GM21723 (cell line): ENCODE data around the gene COQ4.
"Not testable (repeated sequence)": the region's sequence is repeated elsewhere in the genome, so short reads cannot be mapped to it uniquely, and the experiment has no call there.

ENCODE experiments used
- ATAC-seq: cut with Tn5 transposase; IDR thresholded peaks from one replicate; pipeline ENCODE4 v1.9.1; 2021; ENCODE audit warnings: mild to moderate bottlenecking, moderate library complexity; ENCODE audit not compliant: unreplicated experiment

COQ4 gene

DNA sequence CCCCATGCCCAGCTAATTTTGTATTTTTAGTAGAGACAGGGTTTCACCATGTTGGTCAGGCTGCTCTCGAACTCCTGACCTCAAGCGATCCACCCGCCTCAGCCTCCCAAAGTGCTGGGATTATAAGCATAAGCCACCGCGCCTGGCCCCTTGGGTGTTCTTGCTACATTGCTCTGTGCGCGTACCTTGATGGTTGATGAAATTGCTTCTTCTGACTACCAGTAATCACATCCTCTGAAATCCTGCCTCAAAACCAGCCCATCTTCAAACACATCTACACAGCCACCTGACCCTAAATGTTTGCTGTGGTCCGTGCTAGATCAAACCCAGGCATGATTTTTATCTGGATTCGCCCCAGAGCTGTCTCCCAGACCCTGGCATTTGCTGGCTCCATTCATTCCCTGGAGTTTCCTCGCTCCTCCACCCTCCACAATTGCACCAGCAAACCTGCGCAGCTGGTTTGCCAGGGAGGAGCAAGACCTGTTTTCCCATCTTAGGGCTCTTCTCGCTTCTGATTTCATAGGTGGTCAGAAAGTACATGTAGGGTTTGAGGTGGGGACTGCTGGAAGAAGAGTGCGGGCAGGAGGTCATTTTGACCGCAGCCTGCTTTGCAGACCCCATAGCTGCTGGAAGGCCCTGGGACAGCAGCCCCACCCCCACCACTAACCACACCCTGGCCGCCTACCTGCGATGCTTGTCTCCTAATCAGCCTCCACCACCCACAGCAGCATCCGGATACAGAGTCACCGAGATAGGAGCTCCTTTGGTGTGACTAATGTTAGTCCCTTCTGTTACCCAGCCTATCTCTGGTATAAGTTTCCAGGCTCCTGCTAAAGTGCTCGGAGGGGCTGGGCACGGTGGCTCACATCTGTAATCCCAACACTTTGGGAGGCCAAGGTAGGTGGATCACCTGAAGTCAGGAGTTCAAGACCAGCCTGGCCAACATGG is 23.8 kb upstream of the COQ4 start:
- no peak for ATAC-seq

DNA sequence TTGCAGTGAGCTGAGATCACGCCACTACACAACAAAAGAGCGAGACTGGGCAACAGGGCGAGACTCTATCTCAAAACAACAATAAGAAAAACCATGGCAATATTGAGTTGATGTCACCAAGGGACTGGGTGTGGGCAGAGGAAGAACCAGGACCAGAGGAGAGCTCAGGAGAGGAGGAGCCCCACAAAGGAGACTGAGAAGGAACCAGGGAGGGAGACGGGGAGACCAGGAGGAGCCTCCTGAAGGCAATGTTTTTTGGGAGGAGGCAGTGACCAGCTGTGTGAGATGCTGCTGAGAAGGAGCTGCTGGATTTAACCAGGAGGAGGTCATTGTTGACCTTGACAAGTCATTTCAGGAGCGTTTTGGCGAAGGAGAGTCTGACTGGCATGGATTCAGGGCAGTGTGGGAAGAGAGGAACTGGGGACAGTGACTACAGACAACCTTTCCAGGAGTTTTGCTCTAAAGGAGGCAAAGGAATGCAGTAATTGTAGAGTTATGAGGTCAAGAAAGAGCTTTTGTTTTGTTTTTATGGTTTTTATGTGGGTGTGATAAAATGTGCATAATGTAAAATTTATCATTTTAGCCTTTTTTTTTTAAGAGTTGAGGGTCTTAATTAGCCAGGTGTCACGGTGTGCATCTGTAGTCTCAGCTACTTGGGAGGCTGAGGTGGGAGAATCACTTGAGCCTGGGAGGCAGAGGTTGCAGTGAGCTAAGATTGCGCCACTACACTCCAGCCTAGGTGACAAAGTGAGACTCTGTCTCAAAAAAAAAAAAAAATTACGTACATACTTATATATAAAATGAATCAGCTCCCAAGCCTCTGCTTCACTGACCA is 18.3 kb upstream of the COQ4 start:
- no peak for ATAC-seq

DNA sequence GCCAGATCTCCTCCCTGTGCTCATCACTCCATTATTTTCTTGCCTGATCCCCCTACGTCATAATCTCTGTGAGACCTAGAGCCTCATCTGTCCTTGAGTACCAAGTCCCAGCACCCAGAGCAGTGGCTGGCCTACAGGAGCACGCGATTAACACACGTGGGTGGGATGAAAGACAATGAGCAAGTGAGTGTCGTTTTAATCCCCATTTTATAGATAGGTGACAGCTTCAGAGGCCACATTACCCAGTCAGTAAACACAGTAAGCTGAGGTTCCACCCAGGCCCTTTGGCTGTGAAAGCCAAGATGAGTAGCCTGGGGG is 17.7 kb upstream of the COQ4 start:
- no peak for ATAC-seq

DNA sequence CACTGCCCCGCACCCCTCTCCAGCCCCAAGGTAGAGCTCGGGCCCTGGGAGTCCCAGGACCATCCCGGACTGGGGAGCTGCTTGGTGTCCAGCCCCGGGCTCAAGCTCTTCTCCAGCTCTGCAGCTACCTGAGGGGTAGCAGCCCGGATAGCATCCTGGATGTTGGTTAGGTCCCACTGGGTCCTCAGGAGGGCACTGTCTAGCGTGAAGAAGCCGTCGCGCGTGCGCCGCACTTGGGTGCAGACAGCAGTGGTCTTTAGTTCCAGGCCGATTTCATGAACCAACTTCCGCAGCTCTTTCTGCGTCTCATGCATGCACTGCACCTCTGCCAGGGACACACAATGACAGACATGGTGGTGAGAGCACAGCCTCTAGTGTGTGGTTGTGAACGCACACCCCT is 13.1 kb upstream of the COQ4 start:
- ATAC-seq = no peak

DNA sequence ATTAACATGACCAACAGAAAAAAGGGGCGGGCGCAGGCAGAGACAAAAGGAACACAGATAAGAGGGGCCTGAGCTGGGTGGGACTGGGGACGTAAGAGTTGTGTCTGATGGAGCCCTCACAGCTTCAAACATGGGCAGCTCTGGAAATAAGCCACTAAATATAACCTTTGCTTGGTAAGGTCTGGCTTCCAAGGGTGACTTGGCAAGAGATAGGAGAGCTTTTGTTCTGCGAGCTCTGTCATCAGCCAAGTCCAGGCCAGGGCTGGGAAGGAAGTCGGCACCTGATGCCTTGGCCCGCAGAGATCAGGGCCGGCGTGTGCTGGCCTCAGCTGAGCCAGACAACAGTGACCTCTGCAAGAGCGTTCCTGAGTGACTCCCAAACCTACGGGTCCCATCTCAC is 12.2 kb upstream of the COQ4 start:
- no peak for ATAC-seq

DNA sequence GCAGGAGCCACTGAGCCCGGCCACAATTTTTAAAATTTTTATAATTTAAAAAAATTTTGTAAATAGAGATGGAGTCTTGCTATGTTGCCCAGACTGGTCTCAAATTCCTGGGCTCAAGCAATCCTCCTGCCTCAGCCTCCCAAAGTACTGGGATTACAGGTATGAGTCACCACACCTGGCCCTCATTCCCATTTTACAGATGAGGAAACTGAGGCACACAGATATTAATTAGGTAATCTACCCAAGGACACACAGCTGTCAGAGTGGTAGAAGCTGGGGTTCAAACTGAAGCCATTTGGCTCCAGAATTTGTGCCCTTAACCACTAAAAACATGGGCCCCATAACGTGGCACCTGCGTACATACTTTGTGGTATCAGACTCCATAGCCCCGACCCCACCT is 7.9 kb upstream of the COQ4 start:
- no peak for ATAC-seq

DNA sequence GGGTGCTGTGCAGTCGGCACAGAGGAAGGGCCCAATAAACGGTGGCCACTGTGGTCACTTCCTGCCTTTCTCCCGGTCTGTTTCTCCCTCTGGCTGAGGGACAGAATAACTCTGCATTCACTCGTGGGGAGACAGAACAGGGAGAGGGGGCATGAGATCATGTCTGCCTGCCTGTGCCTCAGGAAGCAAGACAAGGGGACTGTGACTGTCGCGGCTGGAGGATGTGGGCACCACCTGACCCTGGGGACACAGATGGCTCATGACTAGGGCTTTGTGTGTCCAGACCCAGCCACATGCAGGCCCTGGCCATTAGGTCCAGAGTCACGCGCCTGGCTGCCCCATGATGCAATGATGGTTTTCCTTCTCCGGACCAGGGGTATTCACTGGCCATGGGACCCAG is 6.2 kb upstream of the COQ4 start:
- ATAC-seq = no peak

DNA sequence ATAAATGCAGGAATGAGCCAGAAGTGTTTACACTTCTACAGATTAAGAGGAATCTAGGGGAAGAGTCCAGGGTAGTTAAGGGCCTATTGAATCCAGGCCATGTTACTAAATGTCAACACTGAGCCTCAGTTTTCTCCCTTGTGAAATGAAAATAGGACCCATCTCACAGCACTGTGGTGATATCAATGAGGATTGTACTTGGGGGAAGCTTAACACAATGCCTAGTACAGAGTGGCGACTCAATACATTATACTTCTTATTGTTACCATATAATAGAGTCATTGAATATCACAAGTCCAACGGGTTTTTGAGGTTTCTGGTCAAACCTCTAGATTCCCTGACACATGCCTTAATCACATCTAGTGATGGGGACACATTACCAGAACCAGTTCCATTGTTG is 5.0 kb upstream of the COQ4 start:
- ATAC-seq = no peak

DNA sequence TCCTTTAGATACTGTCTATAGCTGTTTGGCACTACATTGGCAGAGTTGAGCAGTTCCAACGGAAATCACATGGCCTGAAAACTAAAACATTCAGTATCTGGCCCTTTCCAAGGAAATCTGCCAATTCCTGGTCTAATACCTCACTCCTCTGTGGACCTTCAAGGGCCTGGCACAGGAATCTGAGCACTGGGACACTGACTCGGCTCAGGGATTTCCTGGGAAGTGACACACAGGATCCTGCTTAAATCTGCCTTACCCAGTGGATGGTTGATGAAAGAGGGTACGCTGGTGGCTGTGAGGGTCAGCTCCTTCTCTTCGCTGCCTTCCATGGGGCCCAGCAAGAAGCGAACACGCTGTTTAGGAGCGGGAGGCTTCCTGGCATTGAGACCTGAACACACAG is 1.3 kb upstream of the COQ4 start:
- no peak for ATAC-seq

DNA sequence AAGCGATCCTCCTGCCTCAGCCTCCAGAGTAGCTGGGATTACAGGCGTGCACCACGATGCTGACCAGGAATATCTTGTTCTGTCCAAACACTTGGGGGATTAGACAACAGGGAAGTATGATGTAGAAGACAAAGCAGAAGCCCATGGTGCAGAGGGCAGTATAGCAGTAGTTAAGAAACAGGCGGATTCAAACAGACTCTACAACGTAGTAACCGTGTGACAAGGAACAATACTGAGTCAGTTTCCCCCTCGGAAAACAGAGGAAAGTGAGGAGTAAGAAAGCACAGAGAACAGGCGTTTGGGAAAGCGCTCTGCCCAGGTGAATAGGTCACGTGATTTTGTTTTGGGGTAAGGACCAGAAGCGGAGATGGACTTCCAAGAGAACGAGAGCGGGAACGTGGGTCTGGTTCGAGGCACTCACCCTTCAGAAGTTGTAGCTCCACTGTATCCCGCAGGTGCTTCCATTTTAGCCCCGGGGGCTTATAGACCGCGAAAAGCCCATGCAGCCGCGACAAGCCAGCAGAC is 698 bp upstream of the COQ4 start:
- peak; percentile 2 for ATAC-seq

DNA sequence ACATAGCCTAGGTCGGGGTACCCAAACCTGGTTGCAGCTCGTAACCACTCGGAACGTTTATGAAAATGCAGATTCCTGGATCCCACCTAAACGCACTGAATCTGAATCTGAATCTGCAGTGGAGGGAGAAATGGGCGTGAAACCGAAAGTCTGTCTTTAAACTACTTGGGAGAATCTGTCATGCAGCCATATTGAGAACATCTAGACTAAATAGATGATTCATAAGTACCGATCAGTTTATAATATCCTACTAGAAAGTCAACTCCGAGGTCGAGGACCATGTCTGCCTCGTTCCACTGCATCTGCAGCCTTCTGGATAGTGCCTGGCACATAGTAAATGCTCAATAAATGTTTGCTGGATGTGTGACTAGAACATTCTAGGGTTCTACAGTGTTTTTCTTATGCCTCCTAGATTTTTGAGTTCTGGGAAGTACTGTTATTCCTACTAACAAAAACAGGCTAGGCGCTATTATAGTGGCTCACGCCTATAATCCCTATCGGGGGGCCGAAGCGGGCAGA is 632 bp downstream of the COQ4 start:
- no peak for ATAC-seq

DNA sequence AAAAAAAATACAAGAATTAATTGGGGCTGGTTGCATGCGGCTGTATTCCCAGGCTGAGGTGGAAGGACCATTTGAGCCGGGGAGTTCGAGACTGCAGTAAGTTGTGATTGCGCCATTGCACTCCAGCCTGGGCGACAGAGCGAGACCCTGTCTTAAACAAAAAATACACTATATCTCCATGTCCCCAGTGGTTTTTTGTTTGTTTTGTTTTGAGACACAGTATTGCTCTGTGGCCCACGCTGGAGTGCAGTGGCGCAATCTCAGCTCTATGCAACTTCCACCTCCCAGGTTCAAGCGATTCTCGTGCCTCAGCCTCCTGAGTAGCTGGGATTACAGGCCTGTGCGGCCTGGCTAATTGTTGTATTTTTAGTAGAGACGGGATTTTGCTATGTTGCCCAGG is 1.2 kb downstream of the COQ4 start:
- no peak for ATAC-seq

DNA sequence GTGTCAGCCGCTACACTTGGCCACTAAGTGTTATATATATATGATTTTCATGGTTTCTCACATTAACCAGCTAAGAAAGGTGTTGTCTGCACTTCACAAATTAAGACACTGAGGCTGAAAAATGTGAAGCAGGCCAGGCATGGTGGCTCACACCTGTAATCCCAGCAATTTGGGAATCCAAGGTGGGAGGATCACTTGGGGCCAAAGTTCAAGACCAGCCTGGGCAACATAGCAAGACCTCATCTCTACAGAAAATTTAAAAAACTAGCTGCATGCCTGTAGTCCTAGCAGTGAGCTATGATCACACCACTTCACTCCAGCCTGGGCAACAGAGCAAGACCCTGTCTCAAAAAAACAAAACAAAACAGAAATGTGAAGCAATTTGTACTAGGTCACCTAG is 1.8 kb downstream of the COQ4 start:
- ATAC-seq = no peak

DNA sequence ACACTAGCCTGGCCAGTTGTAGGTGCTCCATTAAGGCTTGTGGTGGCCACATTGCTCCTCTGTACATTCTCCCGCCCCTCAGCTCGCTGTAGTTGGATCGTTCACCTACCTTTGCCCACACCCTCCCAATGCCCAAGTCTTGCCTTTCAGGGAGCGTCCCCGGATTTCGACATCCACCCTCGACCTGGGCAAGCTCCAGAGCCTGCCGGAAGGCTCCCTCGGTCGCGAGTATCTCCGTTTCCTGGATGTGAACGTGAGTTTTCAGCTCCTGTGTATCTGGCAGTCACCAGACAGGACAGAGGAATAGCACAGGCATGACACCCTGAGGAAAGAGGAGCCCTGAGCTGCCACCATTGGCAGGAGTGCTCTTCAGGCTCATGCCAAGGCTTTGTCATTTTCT is 3.0 kb downstream of the COQ4 start:
- ATAC-seq = no peak

DNA sequence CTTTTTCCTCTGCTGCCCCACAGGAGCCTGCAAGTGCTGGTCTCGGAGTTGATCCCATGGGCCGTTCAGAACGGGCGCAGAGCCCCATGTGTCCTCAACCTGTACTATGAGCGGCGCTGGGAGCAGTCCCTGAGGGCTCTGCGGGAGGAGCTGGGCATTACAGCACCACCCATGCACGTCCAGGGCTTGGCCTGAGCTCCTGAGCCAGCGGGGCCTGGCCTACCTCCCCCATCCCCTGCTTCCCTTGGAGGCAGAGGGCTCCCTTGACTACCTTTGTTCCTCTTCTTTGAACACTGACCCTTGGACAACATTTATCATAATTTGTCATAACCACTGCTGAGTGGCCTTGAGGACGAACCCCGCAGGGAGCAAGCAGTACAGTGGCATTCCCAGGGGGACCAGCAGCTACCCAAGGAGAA is 10.8 kb downstream of the COQ4 start:
- no peak for ATAC-seq

DNA sequence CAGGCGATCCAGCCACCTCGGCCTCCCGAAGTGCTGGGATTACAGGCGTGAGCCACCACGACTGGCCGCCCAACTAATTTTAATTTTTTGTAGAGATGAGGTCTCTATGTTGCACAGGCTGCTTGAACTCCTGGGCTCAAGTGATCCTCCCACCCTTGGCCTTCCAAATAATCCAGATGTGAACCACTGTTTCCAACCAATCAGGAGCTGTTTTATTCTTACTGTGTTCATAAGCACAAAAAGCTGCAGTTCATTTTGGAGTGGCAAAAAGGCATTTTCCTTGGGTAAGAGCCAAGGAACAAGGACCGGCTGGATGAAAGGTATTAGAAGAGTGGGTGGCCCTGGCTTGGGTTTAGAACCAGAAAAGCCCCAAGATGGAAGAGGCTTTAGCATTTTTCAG is 12.5 kb downstream of the COQ4 start:
- ATAC-seq = no peak

DNA sequence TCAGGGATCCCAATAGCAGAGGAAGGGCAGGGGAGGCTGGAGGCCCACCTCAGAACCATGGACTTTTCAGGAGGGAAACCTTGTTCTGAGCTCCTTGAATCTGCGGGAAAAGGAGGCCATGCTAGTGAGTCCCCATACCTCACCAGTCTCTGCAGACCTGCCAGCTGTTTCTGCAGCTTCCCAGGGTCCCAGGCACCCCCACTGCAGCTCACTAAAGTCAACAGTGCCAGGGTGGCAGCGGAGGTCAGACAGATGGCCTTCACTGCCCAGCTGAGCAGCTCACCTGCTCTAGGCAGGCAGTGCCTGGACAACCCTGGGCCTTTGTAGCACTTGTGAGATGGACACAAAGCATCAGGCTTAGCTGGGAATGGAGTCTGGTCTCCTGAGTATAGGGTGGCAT is 13.3 kb downstream of the COQ4 start:
- ATAC-seq = no peak

DNA sequence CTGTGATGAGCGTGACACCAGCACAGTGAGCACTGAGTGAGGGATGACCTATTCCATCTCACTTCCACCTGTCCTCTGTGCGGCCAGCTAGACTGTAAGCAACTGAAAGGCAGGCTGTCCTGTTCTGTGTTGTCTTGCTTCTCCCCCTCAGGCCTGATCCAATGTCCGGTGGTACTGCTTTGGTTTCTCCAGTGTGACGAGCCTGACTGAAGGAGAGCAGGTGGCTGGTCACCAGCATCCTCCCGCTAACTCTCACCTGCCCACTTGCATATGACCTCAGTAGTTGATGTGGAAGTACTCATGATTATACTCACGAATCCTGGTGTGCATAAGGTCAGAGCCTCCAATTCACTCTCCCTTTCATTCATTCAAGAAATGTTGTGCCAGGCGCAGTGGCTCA is 15.3 kb downstream of the COQ4 start:
- ATAC-seq = no peak

DNA sequence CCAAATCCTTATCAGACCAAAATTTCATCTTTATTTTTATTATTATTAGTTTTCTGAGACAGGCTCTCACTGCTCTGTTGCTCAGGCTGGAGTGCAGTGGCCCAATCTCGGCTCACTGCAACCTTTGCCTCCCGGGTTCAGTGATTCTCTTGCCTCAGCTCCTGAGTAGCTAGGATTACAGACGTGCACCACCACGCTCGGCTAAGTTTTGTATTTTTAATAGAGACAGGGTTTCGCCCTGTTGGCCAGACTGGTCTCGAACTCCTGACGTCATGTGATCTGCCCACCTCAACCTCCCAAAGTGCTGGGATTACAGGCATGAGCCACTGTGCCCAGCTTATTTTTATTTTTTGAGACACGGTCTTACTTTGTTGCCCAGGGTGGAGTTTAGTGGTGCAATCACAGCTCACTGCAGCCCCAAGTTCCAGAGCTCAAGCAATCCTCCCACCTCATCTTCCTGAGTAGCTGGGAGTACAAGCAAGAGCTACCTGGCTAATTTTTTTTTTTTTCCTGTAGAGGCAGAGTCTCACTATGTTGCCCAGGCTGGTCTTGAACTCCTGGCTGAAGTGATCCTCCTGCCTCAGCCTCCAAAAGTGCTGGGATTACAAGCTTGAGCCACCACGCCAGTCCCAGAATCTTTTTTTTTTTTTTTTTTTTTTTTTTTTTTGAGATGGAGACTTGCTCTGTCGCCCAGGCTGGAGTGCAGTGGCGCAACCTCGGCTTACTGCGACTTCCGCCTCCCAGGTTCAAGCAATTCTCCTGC is 16.4 kb downstream of the COQ4 start:
- not testable (repeated sequence) for ATAC-seq

DNA sequence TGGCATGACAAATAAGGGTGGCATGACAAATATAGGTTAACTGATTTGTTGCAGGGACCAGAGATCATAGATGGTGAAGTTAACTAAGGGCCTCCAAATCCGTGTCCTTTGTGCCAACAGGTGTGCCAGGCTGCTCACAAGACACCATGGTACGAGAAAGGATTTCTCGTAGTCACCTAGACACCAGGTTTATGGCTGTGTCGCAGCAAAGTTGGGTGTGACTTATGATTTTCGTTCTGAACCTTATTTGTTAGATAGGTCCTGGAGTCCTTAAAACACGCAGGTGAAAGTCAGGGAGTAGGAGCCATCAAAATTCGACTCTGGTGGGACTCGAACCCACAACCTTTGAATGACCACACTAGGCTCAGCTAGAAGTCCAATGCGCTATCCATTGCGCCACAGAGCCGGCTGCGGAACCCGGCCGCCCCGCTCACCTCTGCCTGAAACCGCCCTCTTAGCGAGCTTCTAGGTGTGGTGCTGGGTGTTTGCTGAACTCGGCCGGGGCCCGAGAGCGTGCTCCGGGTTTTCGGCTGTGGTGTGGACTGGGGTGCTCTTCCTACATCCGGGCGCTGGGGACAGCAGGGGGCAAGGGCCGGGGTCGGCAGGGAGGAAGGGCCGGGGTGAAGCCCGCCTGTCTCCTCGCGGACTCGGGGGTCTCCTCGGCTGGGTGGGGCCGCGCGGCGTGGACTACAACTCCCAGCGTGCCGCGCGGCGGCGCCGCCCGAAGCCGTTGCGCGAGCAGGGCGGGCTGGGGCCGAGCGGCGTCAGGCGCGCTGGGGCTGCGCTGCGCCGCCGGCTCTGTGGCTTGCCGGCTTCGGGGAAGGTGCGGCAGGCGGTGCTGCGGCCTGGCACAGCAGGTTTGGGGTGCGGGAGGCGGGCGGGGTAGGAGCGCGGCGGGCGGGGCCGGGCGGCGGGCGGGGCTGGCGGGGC is 17.4 kb downstream of the COQ4 start, which contains the start of gene SLC27A4:
SLC27A4 (plus strand) TSS at position 767 of the 930 bp plus-strand sequence. CDS start 2,606 bp downstream, outside the sequence.
- ATAC-seq = peak; percentile 73
